Activated naive CD4-positive, alpha-beta T cell treated with anti-CD3 and anti-CD28 coated beads, Interleukin-2, amount 50 U/mL, for 24 hours (primary cell): ENCODE data around the gene PLXDC2.
"Not testable (repeated sequence)": the region's sequence is repeated elsewhere in the genome, so short reads cannot be mapped to it uniquely, and the experiment has no call there.

Source experiments
- H3K27ac Mint-ChIP-seq: one replicate; pipeline ENCODE4 v1.8.0; 2021; ENCODE audit warnings: mild to moderate bottlenecking, mixed read lengths
- H3K27me3 Mint-ChIP-seq: one replicate; pipeline ENCODE4 v1.8.0; 2021; ENCODE audit warnings: mixed read lengths
- H3K36me3 Mint-ChIP-seq: one replicate; pipeline ENCODE4 v1.8.0; 2021; ENCODE audit warnings: mixed read lengths
- H3K4me1 Mint-ChIP-seq: one replicate; pipeline ENCODE4 v1.8.0; 2021; ENCODE audit warnings: mixed read lengths
- H3K4me3 Mint-ChIP-seq: one replicate; pipeline ENCODE4 v1.8.0; 2021; ENCODE audit warnings: mild to moderate bottlenecking, mixed read lengths
- H3K9me3 Mint-ChIP-seq: one replicate; pipeline ENCODE4 v1.8.0; 2021; ENCODE audit warnings: mixed read lengths

The PLXDC2 gene

DNA sequence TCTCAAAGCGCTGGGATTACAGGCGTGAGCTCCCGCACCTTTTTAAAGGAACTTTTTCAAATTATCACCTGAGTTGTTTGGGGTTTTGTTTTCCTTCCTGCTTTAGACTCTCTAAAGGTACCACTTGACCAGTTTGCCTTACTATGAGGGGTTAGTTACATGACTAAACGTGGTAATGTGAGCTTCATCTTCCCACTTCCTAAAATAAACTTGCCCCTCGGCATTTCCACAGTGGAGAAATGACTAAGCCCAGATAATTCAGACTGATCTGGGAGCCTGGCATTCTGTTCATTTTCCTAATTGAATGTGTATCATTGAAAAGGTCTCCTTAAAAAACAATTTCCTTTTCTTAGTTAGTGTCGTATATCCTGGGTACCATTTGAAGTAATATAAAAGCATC lies 163.4 kb downstream of the PLXDC2 start:
- Mint-ChIP-seq H3K36me3 (no peaks in the 10 kb centered on the region), H3K4me1 (no peaks in the 10 kb centered on the region), H3K27me3 (no peaks in the 10 kb centered on the region), H3K4me3 (no peak overlapping the region), H3K9me3 (no peaks in the 10 kb centered on the region), H3K27ac (no peak overlapping the region)

DNA sequence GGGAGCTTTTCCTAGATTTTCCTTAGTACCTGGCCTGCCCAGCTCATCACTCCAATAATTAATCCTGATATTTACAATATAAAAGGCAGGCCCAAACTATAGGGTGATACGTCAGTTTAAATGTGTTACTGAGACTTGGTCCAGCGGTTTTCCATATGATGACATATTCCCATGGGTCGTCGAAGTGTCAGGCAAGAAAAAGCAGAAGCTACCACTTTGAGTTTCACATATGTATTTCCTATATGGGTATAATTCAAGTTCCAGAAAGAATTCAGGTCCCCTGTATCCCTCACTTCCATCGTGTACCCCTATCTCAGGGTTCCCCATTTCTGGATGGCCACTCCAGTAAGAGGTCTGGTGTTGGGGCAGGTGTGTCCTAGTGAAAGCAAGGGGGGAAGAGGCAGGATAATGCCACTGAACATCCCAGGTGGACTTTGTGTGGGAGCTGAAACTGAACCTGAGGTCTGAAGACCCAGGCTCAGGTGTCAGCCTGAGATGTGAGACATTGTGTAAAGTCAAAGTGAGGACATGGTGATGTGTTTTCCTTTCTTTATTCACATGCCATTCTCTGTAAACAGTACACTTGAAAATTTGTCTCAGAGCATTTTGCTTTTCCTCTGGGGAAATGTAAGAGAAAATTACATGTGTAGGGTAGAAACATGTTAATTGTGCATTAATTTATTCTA lies 167.8 kb downstream of the PLXDC2 start:
- no peak overlapping the region for H3K27ac Mint-ChIP-seq
- no peaks in the 10 kb centered on the region for H3K36me3 Mint-ChIP-seq
- H3K27me3 Mint-ChIP-seq: no peaks in the 10 kb centered on the region
- H3K9me3 Mint-ChIP-seq: no peaks in the 10 kb centered on the region
- no peaks in the 10 kb centered on the region for H3K4me1 Mint-ChIP-seq
- no peak overlapping the region for H3K4me3 Mint-ChIP-seq

DNA sequence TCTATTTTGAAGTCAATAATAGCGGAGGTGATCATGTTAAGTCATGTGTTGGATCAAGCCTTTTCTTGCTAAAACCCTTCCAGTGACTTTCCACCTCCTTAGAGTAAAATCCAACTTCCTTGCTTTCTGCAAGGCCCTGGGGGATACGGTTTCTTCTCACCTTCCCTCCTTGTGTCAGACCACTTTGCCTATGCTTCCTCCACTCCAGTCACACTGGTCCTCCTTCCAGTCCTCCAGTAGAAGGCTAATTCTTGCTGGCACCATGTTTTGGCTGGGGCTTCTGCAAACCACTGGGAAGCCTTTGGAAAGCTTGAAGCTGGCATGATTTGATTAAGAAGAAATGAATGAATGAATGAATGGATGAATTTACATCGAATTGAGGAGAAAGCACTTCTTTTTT lies 169.5 kb downstream of the PLXDC2 start:
- H3K4me3 Mint-ChIP-seq: no peak overlapping the region

GRCh38 chr10:19986591-19986990 lies 170.4 kb downstream of the PLXDC2 start:
- Mint-ChIP-seq H3K4me3 (no peak overlapping the region), H3K27me3 (no peaks in the 10 kb centered on the region), H3K27ac (no peak overlapping the region), H3K9me3 (no peaks in the 10 kb centered on the region), H3K36me3 (no peaks in the 10 kb centered on the region), H3K4me1 (no peaks in the 10 kb centered on the region)

More for the DNA sequence above, 169.5 kb downstream of the PLXDC2 start:
- H3K36me3 Mint-ChIP-seq: no peaks in the 10 kb centered on the region
- no peaks in the 10 kb centered on the region for H3K4me1 Mint-ChIP-seq
- H3K27ac Mint-ChIP-seq: no peak overlapping the region
- H3K27me3 Mint-ChIP-seq: no peaks in the 10 kb centered on the region
- H3K9me3 Mint-ChIP-seq: no peaks in the 10 kb centered on the region

DNA sequence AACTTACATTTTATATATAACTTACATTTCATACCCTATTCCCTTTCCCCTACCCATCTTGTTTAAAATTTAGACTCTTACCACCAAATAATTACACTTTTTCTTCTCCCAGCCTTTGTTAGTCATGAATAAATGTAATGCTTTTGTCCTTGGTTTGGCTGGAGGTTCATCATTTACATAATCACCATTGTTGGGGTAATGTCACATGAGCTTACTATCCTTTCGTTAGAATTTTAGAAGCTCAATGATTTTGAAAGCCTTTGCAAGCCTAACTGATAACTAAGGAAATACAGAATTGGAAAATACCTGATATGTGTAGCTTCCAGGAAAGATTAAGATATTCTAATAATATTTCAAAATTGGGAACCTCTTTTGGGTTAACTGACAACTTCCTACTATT lies 171.7 kb downstream of the PLXDC2 start:
- Mint-ChIP-seq H3K4me3 (no peak overlapping the region), H3K36me3 (no peaks in the 10 kb centered on the region), H3K27ac (no peak overlapping the region), H3K27me3 (no peaks in the 10 kb centered on the region), H3K4me1 (no peaks in the 10 kb centered on the region), H3K9me3 (no peaks in the 10 kb centered on the region)

DNA sequence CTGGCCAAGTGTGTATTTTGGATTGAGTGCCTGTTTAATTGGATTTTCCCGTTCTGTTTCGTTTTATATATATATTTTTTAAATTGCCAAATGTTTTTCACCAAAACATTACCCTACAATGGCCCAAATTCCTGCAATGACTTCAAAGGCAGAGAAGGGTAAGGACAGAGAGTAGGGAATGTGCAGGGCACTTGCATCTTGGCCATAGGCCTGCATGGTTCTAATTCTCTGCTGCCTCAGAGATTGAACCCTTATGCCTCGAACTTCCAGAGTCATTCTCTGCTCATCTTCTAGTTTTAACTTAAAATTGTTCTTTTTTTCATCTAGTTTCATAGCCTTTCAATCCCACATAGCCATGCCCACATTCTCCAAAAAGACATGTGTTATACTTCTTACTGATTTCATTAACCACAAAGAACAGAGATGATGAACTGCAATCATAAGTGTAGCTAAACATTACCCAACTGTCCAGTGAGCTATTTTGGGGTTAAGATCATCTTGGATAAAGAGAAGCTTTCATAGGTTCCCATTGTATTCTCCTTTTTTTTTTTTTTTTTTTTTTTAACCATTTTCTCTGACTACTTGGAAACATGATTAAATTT lies 177.6 kb downstream of the PLXDC2 start:
- Mint-ChIP-seq H3K36me3 (no peaks in the 10 kb centered on the region), H3K4me1 (no peaks in the 10 kb centered on the region), H3K27ac (no peak overlapping the region), H3K9me3 (no peaks in the 10 kb centered on the region), H3K27me3 (no peaks in the 10 kb centered on the region), H3K4me3 (no peak overlapping the region)

DNA sequence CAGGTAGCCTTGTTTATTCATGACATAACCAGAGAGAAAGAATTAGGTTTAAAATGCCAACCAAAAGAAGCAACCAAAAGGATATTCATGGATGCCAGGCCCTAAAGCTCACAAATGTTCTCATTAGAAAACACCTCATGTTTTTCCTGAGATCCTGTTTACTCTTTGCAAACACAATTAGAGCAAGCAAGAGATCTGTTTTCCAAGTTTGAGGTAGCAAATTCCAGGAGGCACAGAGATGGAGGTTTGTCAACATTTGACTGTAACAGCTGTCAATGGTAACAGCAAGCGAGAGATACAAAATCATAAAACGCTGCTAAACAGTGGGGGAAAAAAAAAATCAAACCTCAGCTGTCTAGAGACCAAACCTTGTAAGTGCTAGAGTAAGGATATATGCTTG lies 182.2 kb downstream of the PLXDC2 start:
- no peaks in the 10 kb centered on the region for H3K9me3 Mint-ChIP-seq
- no peaks in the 10 kb centered on the region for H3K4me1 Mint-ChIP-seq
- no peak overlapping the region for H3K4me3 Mint-ChIP-seq
- H3K36me3 Mint-ChIP-seq: no peaks in the 10 kb centered on the region
- H3K27ac Mint-ChIP-seq: no peak overlapping the region
- H3K27me3 Mint-ChIP-seq: no peaks in the 10 kb centered on the region

GRCh38 chr10:19999431-19999830 lies 183.2 kb downstream of the PLXDC2 start:
- no peaks in the 10 kb centered on the region for H3K9me3 Mint-ChIP-seq
- no peaks in the 10 kb centered on the region for H3K27me3 Mint-ChIP-seq
- H3K36me3 Mint-ChIP-seq: no peaks in the 10 kb centered on the region
- H3K27ac Mint-ChIP-seq: no peak overlapping the region
- no peaks in the 10 kb centered on the region for H3K4me1 Mint-ChIP-seq
- H3K4me3 Mint-ChIP-seq: no peak overlapping the region

DNA sequence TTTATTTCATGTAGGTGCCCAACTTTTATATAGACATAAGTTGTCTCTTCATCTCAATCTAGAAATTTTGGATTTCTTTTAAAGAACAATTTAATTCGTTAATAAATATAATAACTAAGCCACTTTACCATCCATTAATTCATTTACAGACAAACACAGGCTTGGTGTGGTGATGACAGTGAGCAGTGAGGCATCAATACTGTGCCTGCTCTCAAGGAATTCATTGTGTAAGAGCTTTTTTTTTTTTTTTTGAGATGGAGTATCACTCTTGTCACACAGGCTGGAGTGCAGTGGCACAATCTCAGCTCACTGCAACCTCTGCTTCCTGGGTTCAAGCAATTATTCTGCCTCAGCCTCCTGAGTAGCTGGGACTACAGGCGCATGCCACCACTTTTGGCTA lies 185.8 kb downstream of the PLXDC2 start:
- H3K36me3 Mint-ChIP-seq, H3K27ac Mint-ChIP-seq, H3K9me3 Mint-ChIP-seq, H3K27me3 Mint-ChIP-seq, H3K4me3 Mint-ChIP-seq, H3K4me1 Mint-ChIP-seq: not testable (repeated sequence)

GRCh38 chr10:20002657-20003056 lies 186.4 kb downstream of the PLXDC2 start:
- no peaks in the 10 kb centered on the region for H3K27me3 Mint-ChIP-seq
- no peak overlapping the region for H3K4me3 Mint-ChIP-seq
- H3K4me1 Mint-ChIP-seq: no peaks in the 10 kb centered on the region
- H3K36me3 Mint-ChIP-seq: no peaks in the 10 kb centered on the region
- H3K9me3 Mint-ChIP-seq: no peaks in the 10 kb centered on the region
- H3K27ac Mint-ChIP-seq: no peak overlapping the region

- H3K9me3 Mint-ChIP-seq: no peaks in the 10 kb centered on the region
- H3K27me3 Mint-ChIP-seq: no peaks in the 10 kb centered on the region
- no peaks in the 10 kb centered on the region for H3K4me1 Mint-ChIP-seq
- H3K4me3 Mint-ChIP-seq: no peak overlapping the region
- H3K36me3 Mint-ChIP-seq: no peaks in the 10 kb centered on the region
- H3K27ac Mint-ChIP-seq: no peak overlapping the region
These were observed 187.9 kb downstream of the PLXDC2 start for GRCh38 chr10:20004087-20004523.

- Mint-ChIP-seq H3K4me1 (no peaks in the 10 kb centered on the region), H3K9me3 (no peaks in the 10 kb centered on the region), H3K27ac (no peak overlapping the region), H3K36me3 (no peaks in the 10 kb centered on the region), H3K4me3 (no peak overlapping the region), H3K27me3 (no peaks in the 10 kb centered on the region)
These were observed 189.4 kb downstream of the PLXDC2 start for GRCh38 chr10:20005638-20006037.

DNA sequence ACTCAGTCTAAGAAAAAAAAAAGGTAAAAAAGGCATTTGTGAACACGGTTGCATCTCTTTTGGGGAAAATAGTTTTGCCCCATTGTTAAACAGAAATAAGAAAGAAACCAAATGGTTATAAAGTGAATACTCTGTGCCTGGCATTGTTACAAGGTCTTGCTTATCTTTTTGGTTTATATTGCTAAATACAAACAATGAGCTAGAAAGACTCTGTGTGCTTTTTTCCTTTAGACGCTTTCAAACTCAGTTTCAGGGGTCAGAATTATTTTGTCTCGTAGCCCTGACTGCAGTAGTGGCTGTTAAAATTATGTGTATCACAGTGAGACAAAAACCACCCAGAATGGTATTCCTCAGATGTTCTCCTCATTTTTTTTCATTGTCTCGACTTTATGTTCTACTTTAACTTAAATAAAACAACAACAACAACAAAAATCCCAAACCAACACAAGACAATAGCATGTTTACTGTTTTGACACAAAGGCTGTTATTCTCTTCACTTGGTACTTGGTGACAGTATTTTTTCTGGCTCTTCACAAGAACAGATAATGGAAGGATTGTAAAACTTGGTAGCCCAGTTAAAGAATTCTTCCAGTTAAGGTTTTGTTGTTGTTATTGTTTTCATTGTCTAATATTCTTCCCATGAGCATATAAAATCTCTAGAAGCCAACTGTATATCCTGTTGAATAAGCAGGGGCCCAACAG lies 190.1 kb downstream of the PLXDC2 start:
- no peaks in the 10 kb centered on the region for H3K27me3 Mint-ChIP-seq
- H3K4me3 Mint-ChIP-seq: no peak overlapping the region
- H3K36me3 Mint-ChIP-seq: no peaks in the 10 kb centered on the region
- no peaks in the 10 kb centered on the region for H3K9me3 Mint-ChIP-seq
- no peak overlapping the region for H3K27ac Mint-ChIP-seq
- H3K4me1 Mint-ChIP-seq: no peaks in the 10 kb centered on the region

DNA sequence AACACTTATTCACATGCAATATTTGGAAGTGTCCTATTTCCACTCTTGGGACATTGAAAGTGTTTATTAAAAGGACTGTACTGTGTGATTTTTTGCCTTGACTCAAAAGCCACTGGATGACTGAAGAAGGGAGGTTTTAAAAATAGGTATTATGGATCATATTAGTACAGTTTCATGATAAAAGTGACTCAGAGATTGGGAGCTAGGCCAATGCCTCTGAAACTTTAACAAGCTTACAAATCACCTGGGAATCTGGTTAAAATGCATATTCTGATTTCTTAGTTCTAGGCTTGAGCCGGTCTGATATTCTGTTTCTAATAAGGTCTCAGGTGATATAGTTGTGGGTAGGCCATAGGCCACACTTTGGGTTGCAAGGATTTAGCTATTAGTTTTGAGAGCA lies 191.2 kb downstream of the PLXDC2 start:
- Mint-ChIP-seq H3K4me1 (no peaks in the 10 kb centered on the region), H3K4me3 (no peak overlapping the region), H3K9me3 (no peaks in the 10 kb centered on the region), H3K27me3 (no peaks in the 10 kb centered on the region), H3K36me3 (no peaks in the 10 kb centered on the region), H3K27ac (no peak overlapping the region)

DNA sequence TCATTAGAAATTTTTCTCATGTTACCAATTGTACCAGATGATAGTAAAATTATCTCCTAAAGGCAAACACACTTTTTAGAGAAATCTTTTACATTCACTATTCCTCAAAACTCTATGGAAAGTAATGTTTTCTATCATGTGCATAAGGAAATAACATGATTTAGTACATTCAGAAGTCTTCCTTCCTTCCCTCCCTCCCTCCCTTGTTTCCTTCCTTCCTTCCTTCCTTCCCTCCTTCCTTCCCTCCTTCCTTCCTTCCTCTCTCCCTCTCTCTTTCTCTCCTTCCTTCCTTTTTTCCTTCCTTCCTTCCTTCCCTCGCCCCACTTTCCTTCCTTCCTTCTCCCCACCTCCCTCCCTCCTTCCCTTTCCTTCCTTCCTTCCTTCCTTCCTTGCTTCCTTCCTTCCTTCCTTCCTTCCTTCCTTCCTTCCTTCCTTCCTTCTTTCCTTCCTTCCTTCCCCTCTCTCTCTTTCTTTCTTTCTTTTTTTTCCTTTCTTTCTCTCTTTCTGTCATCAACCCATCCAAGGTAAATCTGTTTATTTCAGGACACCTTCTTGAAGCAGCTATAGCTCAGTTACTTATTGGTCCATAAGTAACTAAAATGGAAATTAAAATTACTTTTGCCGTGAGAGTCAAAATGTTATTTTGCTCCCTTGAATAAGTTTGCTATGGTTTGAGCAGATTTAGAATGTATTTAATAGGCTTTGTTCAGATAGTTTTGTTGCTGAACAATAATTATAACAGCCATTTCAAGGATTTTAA lies 197.9 kb downstream of the PLXDC2 start:
- H3K27me3 Mint-ChIP-seq: no peaks in the 10 kb centered on the region
- H3K9me3 Mint-ChIP-seq: no peaks in the 10 kb centered on the region
- H3K27ac Mint-ChIP-seq: no peak overlapping the region
- no peaks in the 10 kb centered on the region for H3K36me3 Mint-ChIP-seq
- no peaks in the 10 kb centered on the region for H3K4me1 Mint-ChIP-seq
- no peak overlapping the region for H3K4me3 Mint-ChIP-seq

DNA sequence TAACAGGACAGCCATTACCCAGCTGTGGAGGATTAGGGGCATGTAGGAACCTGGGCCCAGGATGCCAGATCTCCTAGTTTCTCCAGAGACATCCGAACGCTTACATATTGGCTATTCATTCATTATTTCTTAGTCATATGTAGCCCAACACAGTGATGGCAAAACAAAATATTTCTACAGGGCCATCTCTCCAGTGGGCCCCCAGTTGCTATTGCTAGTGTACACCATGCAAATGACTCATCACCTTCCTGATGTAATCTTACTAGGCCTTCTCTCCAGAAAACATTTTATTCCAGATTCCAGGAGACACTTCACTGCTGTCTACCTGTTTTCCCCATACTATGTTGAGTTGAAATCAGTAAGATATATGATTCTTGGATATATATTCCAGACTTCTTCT lies 201.7 kb downstream of the PLXDC2 start:
- Mint-ChIP-seq H3K4me3 (no peak overlapping the region), H3K36me3 (no peaks in the 10 kb centered on the region), H3K9me3 (no peaks in the 10 kb centered on the region), H3K27ac (no peak overlapping the region), H3K27me3 (no peaks in the 10 kb centered on the region), H3K4me1 (no peaks in the 10 kb centered on the region)
